22Rv1 (cell line): Measurements from ENCODE around the gene CAPZB.

Source experiments
- H3K27ac ChIP-seq: fragments of 450-650 bp; 2 replicates; pipeline ENCODE4 v1.5.1; 2017
- CTCF ChIP-seq: fragments of 450-650 bp; IDR thresholded peaks from 2 replicates; pipeline ENCODE4 v1.5.1; 2017; ENCODE audit warnings: mild to moderate bottlenecking
- ZFX ChIP-seq: fragments of 450-650 bp; IDR thresholded peaks from 2 replicates; pipeline ENCODE4 v1.6.1; 2017; ENCODE audit warnings: antibody characterized with exemption, borderline replicate concordance

CAPZB gene

GRCh38 chr1:19432943-19433718 is 52.2 kb downstream of the CAPZB start:
- TF ChIP-seq CTCF (no peak), ZFX (no peak)
- H3K27ac ChIP-seq = no peak overlapping the region

GRCh38 chr1:19430121-19431068 is 54.9 kb downstream of the CAPZB start:
- H3K27ac ChIP-seq = no peak overlapping the region
- no peak for TF ChIP-seq CTCF
- TF ChIP-seq ZFX = no peak

GRCh38 chr1:19429611-19430010 is 55.7 kb downstream of the CAPZB start:
- no peak overlapping the region for H3K27ac ChIP-seq

GRCh38 chr1:19427087-19427781 is 58.1 kb downstream of the CAPZB start:
- peak overlapping the region; percentile 60 for H3K27ac ChIP-seq

More at GRCh38 chr1:19429611-19430010, 55.7 kb downstream of the CAPZB start:
- TF ChIP-seq CTCF (no peak), ZFX (no peak)

GRCh38 chr1:19426294-19427086 is 58.8 kb downstream of the CAPZB start:
- TF ChIP-seq CTCF (no peak), ZFX (no peak)
- peak overlapping the region; percentile 60 for H3K27ac ChIP-seq

More at GRCh38 chr1:19427087-19427781, 58.1 kb downstream of the CAPZB start:
- no peak for TF ChIP-seq ZFX
- no peak for TF ChIP-seq CTCF

GRCh38 chr1:19425646-19426239 is 59.6 kb downstream of the CAPZB start:
- H3K27ac ChIP-seq = peak overlapping the region; percentile 60
- TF ChIP-seq ZFX (no peak), CTCF (no peak)
